GM23338 (cell line): Measurements from ENCODE around the gene C11orf91. TPM values are rescaled to one million over a fixed set of nuclear protein-coding genes. Genes with fewer than 3 reads are reported as not detected.

ENCODE experiments used
- ATAC-seq: fragments of 200-7000 bp; cut with Tn5 transposase; 3 replicates; pipeline ENCODE4 v1.9.1; 2020
- DNase-seq: peaks from one replicate; pipeline ENCODE4 v3.0.0-alpha.2; 2015; ENCODE audit warnings: low spot score
- H2AFZ ChIP-seq: fragments of 200-600 bp; sonication (generic); 2 replicates; pipeline ENCODE4 v1.8.0; 2016; ENCODE audit warnings: antibody characterized with exemption, mild to moderate bottlenecking, moderate library complexity
- H3F3A ChIP-seq: fragments of 200-600 bp; sonication (generic); replicated peaks from 2 replicates; pipeline ENCODE4 v1.8.0; 2017; ENCODE audit warnings: antibody characterized with exemption, mixed run types, low read depth
- H3K27ac ChIP-seq: fragments of 200-600 bp; sonication (generic); 2 replicates; pipeline ENCODE4 v1.6.1; 2016; ENCODE audit warnings: low read depth
- H3K27me3 ChIP-seq: fragments of 200-600 bp; sonication (generic); 2 replicates; pipeline ENCODE4 v1.8.0; 2016; ENCODE audit warnings: mild to moderate bottlenecking, mixed run types, moderate library complexity; ENCODE audit not compliant: insufficient read depth
- H3K36me3 ChIP-seq: fragments of 200-600 bp; sonication (generic); 2 replicates; pipeline ENCODE4 v1.8.0; 2016; ENCODE audit warnings: mild to moderate bottlenecking; ENCODE audit not compliant: insufficient read depth
- H3K4me1 ChIP-seq: fragments of 200-600 bp; sonication (generic); 2 replicates; pipeline ENCODE4 v1.8.0; 2016; ENCODE audit warnings: mild to moderate bottlenecking, moderate library complexity; ENCODE audit not compliant: insufficient read depth
- H3K4me2 ChIP-seq: fragments of 200-600 bp; sonication (generic); 2 replicates; pipeline ENCODE4 v1.7.1; 2017; ENCODE audit warnings: mixed run types
- H3K4me3 ChIP-seq: fragments of 200-600 bp; sonication (generic); 2 replicates; pipeline ENCODE4 v1.6.1; 2016; ENCODE audit warnings: mixed run types
- H3K79me2 ChIP-seq: fragments of 200-600 bp; sonication (generic); replicated peaks from 2 replicates; pipeline ENCODE4 v1.8.0; 2017; ENCODE audit warnings: mild to moderate bottlenecking; ENCODE audit not compliant: insufficient read depth
- H3K9me2 ChIP-seq: fragments of 200-600 bp; sonication (generic); 2 replicates; pipeline ENCODE4 v1.8.0; 2017; ENCODE audit not compliant: insufficient read depth
- H4K20me1 ChIP-seq: fragments of 200-600 bp; sonication (generic); replicated peaks from 2 replicates; pipeline ENCODE4 v1.8.0; 2017; ENCODE audit warnings: mild to moderate bottlenecking; ENCODE audit not compliant: insufficient read depth
- H3K27ac Mint-ChIP-seq: 2 replicates; pipeline ENCODE4 v1.8.0; 2020; ENCODE audit warnings: inconsistent platforms, mild to moderate bottlenecking, moderate library complexity, mixed read lengths
- H3K27me3 Mint-ChIP-seq: 3 replicates; pipeline ENCODE4 v1.8.0; 2022; ENCODE audit warnings: low read depth, mild to moderate bottlenecking, moderate library complexity, mixed read lengths, inconsistent platforms; ENCODE audit not compliant: insufficient read depth, poor library complexity
- H3K36me3 Mint-ChIP-seq: 3 replicates; pipeline ENCODE4 v1.8.0; 2021; ENCODE audit warnings: low read depth, mild to moderate bottlenecking, inconsistent platforms, moderate library complexity, mixed read lengths
- H3K4me1 Mint-ChIP-seq: 3 replicates; pipeline ENCODE4 v1.8.0; 2020; ENCODE audit warnings: mild to moderate bottlenecking, inconsistent platforms, mixed read lengths
- H3K4me3 Mint-ChIP-seq: 3 replicates; pipeline ENCODE4 v1.8.0; 2021; ENCODE audit warnings: moderate library complexity, mild to moderate bottlenecking, inconsistent platforms, mixed read lengths
- H3K9me3 Mint-ChIP-seq: 3 replicates; pipeline ENCODE4 v1.8.0; 2020; ENCODE audit warnings: moderate library complexity, mild to moderate bottlenecking, inconsistent platforms, mixed read lengths
- ETS1 ChIP-seq: IDR thresholded peaks from 2 replicates; pipeline ENCODE4 v1.6.1; 2016; ENCODE audit warnings: antibody characterized with exemption
- EZH2 ChIP-seq: fragments of 200-600 bp; sonication (generic); IDR thresholded peaks from one replicate; pipeline ENCODE4 v1.8.0; 2017; ENCODE audit warnings: antibody characterized with exemption, mild to moderate bottlenecking, low read depth; ENCODE audit not compliant: unreplicated experiment
- EZH2phosphoT487 ChIP-seq: fragments of 200-600 bp; sonication (generic); IDR thresholded peaks from one replicate; pipeline ENCODE4 v1.8.1; 2018; ENCODE audit warnings: antibody characterized with exemption; ENCODE audit not compliant: unreplicated experiment
- JUNB ChIP-seq: IDR thresholded peaks from one replicate; pipeline ENCODE4 v1.6.1; 2016; ENCODE audit warnings: antibody characterized with exemption; ENCODE audit not compliant: unreplicated experiment
- NANOG ChIP-seq: IDR thresholded peaks from 2 replicates; pipeline ENCODE4 v1.6.1; 2016; ENCODE audit warnings: antibody characterized with exemption, borderline replicate concordance
- POLR2AphosphoS5 ChIP-seq: IDR thresholded peaks from 2 replicates; pipeline ENCODE4 v1.6.1; 2016; ENCODE audit warnings: antibody characterized with exemption, low read depth
- STAT1 ChIP-seq: IDR thresholded peaks from one replicate; pipeline ENCODE4 v1.6.1; 2016; ENCODE audit warnings: antibody characterized with exemption; ENCODE audit not compliant: unreplicated experiment
- ZNF331 ChIP-seq: fragments of 250-450 bp; sonication (Bioruptor Pico); IDR thresholded peaks from 2 replicates; pipeline ENCODE4 v1.5.0; 2020; ENCODE audit warnings: low read depth, mild to moderate bottlenecking, moderate library complexity
- ZNF462 ChIP-seq: fragments of 250-450 bp; sonication (Bioruptor Pico); IDR thresholded peaks from 2 replicates; pipeline ENCODE4 v1.5.0; 2020; ENCODE audit warnings: mild to moderate bottlenecking, moderate library complexity
- polyA plus RNA-seq: library from polyadenylated mRNA; unstranded; fragments of >200 nt; fragmentation: Nextera tagmentation; extraction: Ambion mirVana; gene quantifications from 2 replicates; pipeline ENCODE4 v1.2.1, GENCODE V29; 2016
- total RNA-seq: library from RNA; depleted of rRNA; stranded (reverse); fragments of >200 nt; shearing (Covaris generic); gene quantifications from 2 replicates; pipeline ENCODE4 v1.2.3, GENCODE V29; 2014

C11orf91 gene
- total and polyA plus RNA-seq, 2 experiments from 2014 or later: not detected

- TF ChIP-seq ZNF462 (no peak), STAT1 (no peak), ETS1 (no peak), ZNF331 (CRISPR knock-in tag) (no peak), EZH2 (no peak), POLR2AphosphoS5 (no peak)
Observed at GRCh38 chr11:33699515-33700062, 1.0 kb downstream of the C11orf91 start (continued).

- Histone ChIP-seq H3K4me1 (peaks cover 17% of the 10 kb centered on the region), H3K4me2 (no peak overlapping the region), H3K79me2 (no peaks in the 10 kb centered on the region), H3K27me3 (peaks cover 10% of the 10 kb centered on the region), H3K4me3 (no peak overlapping the region), H4K20me1 (no peaks in the 10 kb centered on the region), H3F3A (no peaks in the 10 kb centered on the region), H3K36me3 (no peaks in the 10 kb centered on the region), H3K9me2 (0 out of 2 replicates have a peak, but pooled peaks cover 4% of the 10 kb centered on the region), H3K27ac (no peak overlapping the region), H2AFZ (no peak overlapping the region)
- no peak for ATAC-seq
- H3K36me3 Mint-ChIP-seq: no peaks in the 10 kb centered on the region
- DNase-seq: no peak
- no peaks in the 10 kb centered on the region; the same call in 2 of the 3 replicates for H3K9me3 Mint-ChIP-seq
- peaks cover 25% of the 10 kb centered on the region for H3K4me1 Mint-ChIP-seq
- no peak overlapping the region for H3K4me3 Mint-ChIP-seq
- H3K27ac Mint-ChIP-seq: no peak overlapping the region
- H3K27me3 Mint-ChIP-seq: peaks cover 12% of the 10 kb centered on the region
- TF ChIP-seq EZH2phosphoT487 (no peak), STAT1 (no peak), JUNB (no peak), ZNF331 (CRISPR knock-in tag) (no peak), NANOG (no peak), EZH2 (no peak)
Observed at GRCh38 chr11:33698921-33699320, 1.7 kb downstream of the C11orf91 start.
